ENCODE measurements around the gene TRPM7.

Gene TRPM7

GRCh38 chr15:50652671-50653070, 33.9 kb downstream of the TRPM7 start:
- no peak for DNase-seq
- in situ Hi-C loops (cut with HindIII; ENCODE audit: low pct_ligation_motif_present, low sequenced_read_pairs): no loop called here
- no peak overlapping the region for H3K27ac ChIP-seq

GRCh38 chr15:50641318-50641717, 45.3 kb downstream of the TRPM7 start:
- Histone ChIP-seq H3K27me3 (replicated peaks) (no peaks in the 10 kb centered on the region), H3K4me3 (ENCODE audit: low read depth, low read length) (no peak overlapping the region), H3K27ac (no peak overlapping the region), H3K36me3 (replicated peaks) (peaks cover 45% of the 10 kb centered on the region)
- in situ Hi-C loops (cut with HindIII; ENCODE audit: low pct_ligation_motif_present, low sequenced_read_pairs): no loop called here
- DNase-seq: no peak
- TF ChIP-seq, protein P1, sequence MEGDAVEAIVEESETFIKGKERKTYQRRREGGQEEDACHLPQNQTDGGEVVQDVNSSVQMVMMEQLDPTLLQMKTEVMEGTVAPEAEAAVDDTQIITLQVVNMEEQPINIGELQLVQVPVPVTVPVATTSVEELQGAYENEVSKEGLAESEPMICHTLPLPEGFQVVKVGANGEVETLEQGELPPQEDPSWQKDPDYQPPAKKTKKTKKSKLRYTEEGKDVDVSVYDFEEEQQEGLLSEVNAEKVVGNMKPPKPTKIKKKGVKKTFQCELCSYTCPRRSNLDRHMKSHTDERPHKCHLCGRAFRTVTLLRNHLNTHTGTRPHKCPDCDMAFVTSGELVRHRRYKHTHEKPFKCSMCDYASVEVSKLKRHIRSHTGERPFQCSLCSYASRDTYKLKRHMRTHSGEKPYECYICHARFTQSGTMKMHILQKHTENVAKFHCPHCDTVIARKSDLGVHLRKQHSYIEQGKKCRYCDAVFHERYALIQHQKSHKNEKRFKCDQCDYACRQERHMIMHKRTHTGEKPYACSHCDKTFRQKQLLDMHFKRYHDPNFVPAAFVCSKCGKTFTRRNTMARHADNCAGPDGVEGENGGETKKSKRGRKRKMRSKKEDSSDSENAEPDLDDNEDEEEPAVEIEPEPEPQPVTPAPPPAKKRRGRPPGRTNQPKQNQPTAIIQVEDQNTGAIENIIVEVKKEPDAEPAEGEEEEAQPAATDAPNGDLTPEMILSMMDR (IDR thresholded peaks at IDR 0.05; ENCODE audit: low read depth, low read length, missing control alignments): no peak

More at GRCh38 chr15:50652671-50653070, 33.9 kb downstream of the TRPM7 start:
- Histone ChIP-seq H3K27me3 (replicated peaks) (no peaks in the 10 kb centered on the region), H3K36me3 (replicated peaks) (peaks cover 38% of the 10 kb centered on the region), H3K4me3 (ENCODE audit: low read depth, low read length) (no peak overlapping the region)
- TF ChIP-seq, protein P1 (IDR thresholded peaks at IDR 0.05; ENCODE audit: low read depth, low read length, missing control alignments): no peak

- no peak for DNase-seq
- TF ChIP-seq, protein P1 (IDR thresholded peaks at IDR 0.05; ENCODE audit: low read depth, low read length, missing control alignments): no peak
- in situ Hi-C loops (cut with HindIII; ENCODE audit: low pct_ligation_motif_present, low sequenced_read_pairs): no loop called here
- Histone ChIP-seq H3K27ac (no peak overlapping the region), H3K4me3 (ENCODE audit: low read depth, low read length) (no peak overlapping the region), H3K27me3 (replicated peaks) (no peaks in the 10 kb centered on the region), H3K36me3 (replicated peaks) (peaks cover 28% of the 10 kb centered on the region)
Measured at GRCh38 chr15:50636146-50636545, 50.5 kb downstream of the TRPM7 start.

- Histone ChIP-seq H3K27ac (no peak overlapping the region), H3K4me3 (ENCODE audit: low read depth, low read length) (no peak overlapping the region), H3K36me3 (replicated peaks) (peaks cover 24% of the 10 kb centered on the region), H3K27me3 (replicated peaks) (no peaks in the 10 kb centered on the region)
- in situ Hi-C loops (cut with HindIII; ENCODE audit: low pct_ligation_motif_present, low sequenced_read_pairs): no loop called here
- no peak for DNase-seq
- TF ChIP-seq, protein P1 (IDR thresholded peaks at IDR 0.05; ENCODE audit: low read depth, low read length, missing control alignments): no peak
Measured at GRCh38 chr15:50633653-50634052, 52.9 kb downstream of the TRPM7 start.

DNA sequence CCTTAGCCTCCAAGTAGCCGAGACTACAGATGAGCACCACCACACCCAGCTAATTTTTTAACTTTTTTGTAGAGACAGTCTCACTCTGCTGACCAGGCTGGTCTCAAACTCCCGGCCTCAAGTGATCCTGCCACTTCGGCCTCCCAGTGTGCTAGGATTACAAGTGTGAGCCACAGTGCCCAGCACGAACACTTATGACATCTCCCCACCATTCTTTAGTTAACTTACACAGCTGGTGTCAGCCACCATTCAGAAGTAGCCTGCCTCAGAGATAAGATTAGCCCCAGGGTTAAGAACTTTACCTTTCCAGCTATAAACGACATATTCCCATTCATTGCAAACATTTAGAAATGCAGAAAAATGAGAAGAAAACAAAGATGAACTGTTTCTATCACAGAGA, 58.2 kb downstream of the TRPM7 start:
- TF ChIP-seq, protein P1 (IDR thresholded peaks at IDR 0.05; ENCODE audit: low read depth, low read length, missing control alignments): no peak
- no peak for DNase-seq
- Histone ChIP-seq H3K36me3 (replicated peaks) (peaks cover 10% of the 10 kb centered on the region), H3K27ac (no peak overlapping the region), H3K27me3 (replicated peaks) (no peaks in the 10 kb centered on the region), H3K4me3 (ENCODE audit: low read depth, low read length) (no peak overlapping the region)
- in situ Hi-C loops (cut with HindIII; ENCODE audit: low pct_ligation_motif_present, low sequenced_read_pairs): no loop called here

GRCh38 chr15:50627351-50628055, 59.1 kb downstream of the TRPM7 start:
- DNase-seq: no peak
- no peaks in the 10 kb centered on the region for H3K27me3 ChIP-seq (replicated peaks)
- in situ Hi-C loops (cut with HindIII; ENCODE audit: low pct_ligation_motif_present, low sequenced_read_pairs): no loop called here
- no peak overlapping the region for H3K4me3 ChIP-seq (ENCODE audit: low read depth, low read length)
- H3K27ac ChIP-seq: no peak overlapping the region
- peaks cover 10% of the 10 kb centered on the region for H3K36me3 ChIP-seq (replicated peaks)
- TF ChIP-seq, protein P1 (IDR thresholded peaks at IDR 0.05; ENCODE audit: low read depth, low read length, missing control alignments): no peak

Measured in brain microvascular endothelial cell (primary cell).